Epidermal melanocyte (primary cell): ENCODE measurements around the gene NTRK3.

ENCODE experiments used
- DNase-seq: peaks from one replicate; pipeline ENCODE4 v3.0.0; 2011; ENCODE audit warnings: low spot score; ENCODE audit not compliant: insufficient read length

The NTRK3 gene

GRCh38 chr15:88256279-88257230, at the start of gene NTRK3:
Gene NTRK3 (minus strand): TSS chr15:88256739. CDS start chr15:88256153, 586 bp downstream.
- no peak for DNase-seq

GRCh38 chr15:88303395-88303794, 46.9 kb upstream of the NTRK3 start:
- no peak for DNase-seq

DNA sequence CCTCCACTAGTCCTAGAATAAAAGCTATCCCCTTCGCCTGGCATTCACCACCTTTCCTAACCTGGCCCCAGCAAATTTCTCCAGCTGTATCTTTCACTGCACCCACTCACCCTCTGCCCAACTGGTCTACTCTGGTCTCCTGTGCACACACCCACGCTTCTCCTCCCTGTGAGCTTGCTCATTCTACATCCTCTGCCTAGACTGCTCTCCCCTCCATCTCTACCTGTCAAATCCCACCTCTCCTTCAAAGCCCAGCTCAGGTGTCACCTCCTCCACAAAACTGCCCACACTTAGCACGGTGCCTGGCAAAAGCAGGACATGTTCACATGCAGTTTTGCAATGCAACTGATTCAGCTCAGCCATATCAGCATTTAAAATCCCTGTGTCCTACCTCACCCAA, 45.8 kb upstream of the NTRK3 start:
- no peak for DNase-seq

- no peak for DNase-seq
Observed at GRCh38 chr15:88301311-88301710, 44.8 kb upstream of the NTRK3 start.

GRCh38 chr15:88300861-88301260, 44.3 kb upstream of the NTRK3 start:
- no peak for DNase-seq

DNA sequence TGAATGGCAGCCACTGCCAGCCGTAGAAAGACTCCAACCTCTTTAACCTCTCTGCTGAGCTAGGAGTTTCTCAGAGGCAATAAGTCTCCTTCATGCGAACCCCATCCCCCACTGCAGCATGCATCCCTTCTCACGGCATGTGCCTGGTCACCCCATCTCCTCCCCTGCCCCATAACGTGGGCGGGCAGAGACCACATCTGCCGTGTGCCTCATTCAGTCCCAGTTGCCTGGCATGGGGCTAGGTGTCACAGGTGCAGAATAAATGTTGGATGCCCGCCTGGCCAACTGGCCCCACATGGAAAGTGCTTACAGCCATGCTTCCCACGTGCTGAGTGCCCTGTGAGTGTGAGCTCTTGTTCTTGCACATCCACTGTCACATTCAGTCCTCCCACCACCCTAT, 43.5 kb upstream of the NTRK3 start:
- DNase-seq, result no peak

- no peak for DNase-seq
Observed at GRCh38 chr15:88299497-88299896, 43.0 kb upstream of the NTRK3 start.

- DNase-seq, result no peak
Observed at GRCh38 chr15:88288661-88289060, 32.1 kb upstream of the NTRK3 start.

DNA sequence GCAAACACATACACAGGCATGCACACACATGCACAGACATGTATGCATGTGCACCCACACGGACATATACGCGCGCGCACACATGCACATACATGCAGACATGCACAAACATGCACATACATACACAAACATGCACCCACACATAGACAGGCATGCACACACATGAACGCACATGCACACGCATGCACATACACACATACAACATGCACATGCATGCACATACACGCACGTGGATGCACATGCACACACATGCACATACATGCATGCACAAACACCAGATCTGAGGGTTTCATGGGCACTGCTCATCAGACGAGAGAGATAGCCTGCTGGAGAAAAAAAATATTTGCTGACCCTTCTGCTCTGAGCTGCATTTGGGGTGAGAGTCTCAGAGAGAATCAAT, 31.7 kb upstream of the NTRK3 start:
- no peak for DNase-seq

GRCh38 chr15:88284318-88284998, 27.9 kb upstream of the NTRK3 start:
- no peak for DNase-seq

DNA sequence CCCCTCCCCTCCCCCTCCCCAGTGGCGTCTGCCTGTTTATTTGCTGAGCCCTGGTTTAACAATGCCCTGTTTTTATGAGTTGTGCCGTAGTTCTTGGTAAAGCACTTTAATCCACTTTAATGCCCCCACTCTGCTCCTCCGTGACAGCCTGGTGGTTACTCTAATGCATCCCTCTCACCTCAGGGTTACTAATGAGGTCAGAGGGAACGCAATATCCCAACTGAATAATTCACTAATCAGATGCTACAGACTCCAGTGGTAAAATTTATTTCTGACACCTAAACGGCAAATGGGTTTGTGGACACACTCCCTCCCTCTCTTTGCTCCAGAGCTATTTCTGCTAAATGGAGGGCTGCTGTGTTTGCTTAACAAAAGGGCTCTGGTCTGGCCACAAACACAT, 26.1 kb upstream of the NTRK3 start:
- no peak for DNase-seq

- no peak for DNase-seq
Observed at GRCh38 chr15:88276821-88277410, 20.4 kb upstream of the NTRK3 start.

- DNase-seq, result no peak
Observed at GRCh38 chr15:88275804-88276203, 19.3 kb upstream of the NTRK3 start.

- DNase-seq, result peak; percentile 56
Observed at GRCh38 chr15:88274553-88275460, 18.3 kb upstream of the NTRK3 start.

DNA sequence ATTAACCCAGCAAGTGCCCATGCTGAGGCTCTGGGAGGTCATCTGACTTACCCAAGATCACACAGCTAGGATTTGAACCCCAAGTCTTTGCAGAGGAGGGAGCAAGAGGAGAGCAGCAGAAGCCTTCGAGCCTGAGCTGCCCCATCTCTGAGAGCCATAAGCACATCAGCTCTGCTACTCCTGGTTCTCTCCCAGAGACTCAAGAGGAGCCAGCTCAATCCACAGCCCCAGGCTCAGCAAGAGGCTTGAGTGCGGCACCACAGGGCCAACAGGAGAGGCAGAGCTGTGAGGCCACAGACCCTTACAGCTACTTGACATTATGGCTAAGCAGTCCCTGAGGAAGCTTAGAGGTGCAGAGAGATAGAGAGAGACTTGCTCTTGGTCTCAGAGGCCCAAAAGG, 15.9 kb upstream of the NTRK3 start:
- DNase-seq, result no peak

- DNase-seq, result no peak
Observed at GRCh38 chr15:88269356-88270062, 13.0 kb upstream of the NTRK3 start.

- DNase-seq, result no peak
Observed at GRCh38 chr15:88267720-88268119, 11.2 kb upstream of the NTRK3 start.

DNA sequence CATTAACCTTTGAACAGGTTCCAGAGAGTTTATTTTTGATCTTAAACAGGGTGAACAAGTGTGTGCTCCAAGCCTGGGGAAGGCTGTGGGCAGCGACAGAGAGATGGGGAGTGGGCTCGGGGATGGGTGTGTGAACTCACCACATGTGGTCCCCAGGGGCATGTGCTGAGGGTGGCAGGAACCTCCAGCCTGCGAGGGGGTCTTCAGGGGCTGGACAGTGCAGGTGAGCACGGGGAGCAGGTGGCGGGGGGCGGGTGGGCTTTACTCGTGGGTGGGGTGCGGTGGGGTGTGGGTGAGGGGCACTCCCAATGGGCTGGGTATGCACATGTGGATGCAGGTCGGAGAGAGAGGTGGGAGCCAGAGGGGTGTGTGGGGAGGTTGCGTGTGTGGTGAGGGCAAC, 9.6 kb upstream of the NTRK3 start:
- DNase-seq, result no peak

DNA sequence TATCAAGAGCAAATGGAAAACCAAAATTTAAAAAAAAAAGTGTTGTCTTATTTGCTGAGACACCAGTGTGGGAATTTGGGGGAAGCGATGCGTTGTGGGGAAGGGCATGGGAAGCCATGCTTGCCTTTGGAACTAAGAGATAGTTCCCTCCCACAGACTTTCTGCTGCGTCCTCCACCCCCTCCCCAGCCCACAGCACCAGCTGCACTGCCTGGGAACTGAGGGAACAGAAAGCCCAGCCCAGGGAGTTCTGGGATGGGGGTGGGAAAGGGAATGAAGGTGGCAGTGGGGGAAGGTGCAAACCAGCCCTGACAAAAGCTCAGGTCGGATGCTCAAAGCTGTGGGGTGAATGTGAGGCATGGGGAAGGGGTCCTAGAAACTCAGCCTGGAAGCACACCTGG, 8.1 kb upstream of the NTRK3 start:
- DNase-seq, result no peak

- DNase-seq, result no peak
Observed at GRCh38 chr15:88262064-88262463, 5.5 kb upstream of the NTRK3 start.
